22Rv1 (cell line): Measurements from ENCODE around the gene RBMS3.

ENCODE experiments used
- ZFX ChIP-seq: fragments of 450-650 bp; IDR thresholded peaks from 2 replicates; pipeline ENCODE4 v1.6.1; 2017; ENCODE audit warnings: antibody characterized with exemption, borderline replicate concordance
- TF ChIP-seq, protein P1 (sequence below): fragments of 450-650 bp; IDR thresholded peaks from 2 replicates; pipeline ENCODE4 v1.5.1; 2017; ENCODE audit warnings: mild to moderate bottlenecking

DNA sequence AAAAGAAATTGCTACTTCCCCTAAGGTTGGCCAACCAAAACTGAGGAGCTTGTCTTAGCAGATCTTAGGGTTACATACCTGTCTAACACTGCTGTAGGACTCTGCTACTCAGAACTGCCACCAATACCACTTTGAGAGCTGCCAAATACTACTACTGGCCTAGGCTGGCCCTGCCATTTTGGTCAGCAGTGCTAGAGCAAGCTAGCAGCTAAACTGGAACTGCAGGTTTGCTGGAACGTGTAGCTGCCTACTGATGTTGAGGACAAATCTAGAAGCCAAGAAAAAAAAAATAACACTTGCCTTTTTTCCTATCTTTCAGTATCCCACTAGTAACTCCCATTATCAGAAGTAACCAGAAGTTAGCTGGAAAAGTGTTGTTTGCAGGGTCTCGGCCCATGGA, 387.4 kb downstream of the RBMS3 start:
- TF ChIP-seq, protein P1, sequence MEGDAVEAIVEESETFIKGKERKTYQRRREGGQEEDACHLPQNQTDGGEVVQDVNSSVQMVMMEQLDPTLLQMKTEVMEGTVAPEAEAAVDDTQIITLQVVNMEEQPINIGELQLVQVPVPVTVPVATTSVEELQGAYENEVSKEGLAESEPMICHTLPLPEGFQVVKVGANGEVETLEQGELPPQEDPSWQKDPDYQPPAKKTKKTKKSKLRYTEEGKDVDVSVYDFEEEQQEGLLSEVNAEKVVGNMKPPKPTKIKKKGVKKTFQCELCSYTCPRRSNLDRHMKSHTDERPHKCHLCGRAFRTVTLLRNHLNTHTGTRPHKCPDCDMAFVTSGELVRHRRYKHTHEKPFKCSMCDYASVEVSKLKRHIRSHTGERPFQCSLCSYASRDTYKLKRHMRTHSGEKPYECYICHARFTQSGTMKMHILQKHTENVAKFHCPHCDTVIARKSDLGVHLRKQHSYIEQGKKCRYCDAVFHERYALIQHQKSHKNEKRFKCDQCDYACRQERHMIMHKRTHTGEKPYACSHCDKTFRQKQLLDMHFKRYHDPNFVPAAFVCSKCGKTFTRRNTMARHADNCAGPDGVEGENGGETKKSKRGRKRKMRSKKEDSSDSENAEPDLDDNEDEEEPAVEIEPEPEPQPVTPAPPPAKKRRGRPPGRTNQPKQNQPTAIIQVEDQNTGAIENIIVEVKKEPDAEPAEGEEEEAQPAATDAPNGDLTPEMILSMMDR = no peak
- no peak for TF ChIP-seq ZFX
